ENCODE results near the gene SYNPO.

SYNPO gene

GRCh38 chr5:150647275-150648251 is 7.1 kb downstream of the SYNPO start:
- no peak overlapping the region for H3K4me3 ChIP-seq (ENCODE audit: low read length)
- DNase-seq (ENCODE audit: low read depth), result no peak
- peak; percentile 28 for TF ChIP-seq CTCF (conservative IDR thresholded peaks at IDR 0.05; ENCODE audit: low read depth, low read length)

- no peak for DNase-seq (ENCODE audit: low read depth)
- TF ChIP-seq CTCF (conservative IDR thresholded peaks at IDR 0.05; ENCODE audit: low read depth, low read length), result no peak
- no peak overlapping the region for H3K4me3 ChIP-seq (ENCODE audit: low read length)
These were observed 8.0 kb downstream of the SYNPO start for GRCh38 chr5:150648294-150649107.

- TF ChIP-seq CTCF (conservative IDR thresholded peaks at IDR 0.05; ENCODE audit: low read depth, low read length), result no peak
- DNase-seq (ENCODE audit: low read depth), result no peak
- H3K4me3 ChIP-seq (ENCODE audit: low read length), result no peak overlapping the region
These were observed 8.9 kb downstream of the SYNPO start for GRCh38 chr5:150649108-150650020.

- TF ChIP-seq CTCF (conservative IDR thresholded peaks at IDR 0.05; ENCODE audit: low read depth, low read length), result no peak
- no peak for DNase-seq (ENCODE audit: low read depth)
- no peak overlapping the region for H3K4me3 ChIP-seq (ENCODE audit: low read length)
These were observed 9.9 kb downstream of the SYNPO start for GRCh38 chr5:150650021-150651006.

GRCh38 chr5:150651382-150651781 is 10.9 kb downstream of the SYNPO start:
- DNase-seq (ENCODE audit: low read depth), result no peak
- no peak for TF ChIP-seq CTCF (conservative IDR thresholded peaks at IDR 0.05; ENCODE audit: low read depth, low read length)
- H3K4me3 ChIP-seq (ENCODE audit: low read length), result no peak overlapping the region

Data from retinal pigment epithelial cell (primary cell).